Stimulated activated CD8-positive, alpha-beta memory T cell treated with anti-CD3 and anti-CD28 coated beads, Interleukin-12 subunit alpha, Interleukin-12 subunit beta, amount 100 ng/mL, for 1 hour (primary cell): ENCODE data around the gene BNC2.

Experiments used
- DNase-seq: peaks from one replicate; pipeline ENCODE4 v3.0.0-alpha.2; 2020; ENCODE audit warnings: low read depth

Gene BNC2

GRCh38 chr9:16755467-16756160, 114.9 kb downstream of the BNC2 start:
- no peak for DNase-seq

DNA sequence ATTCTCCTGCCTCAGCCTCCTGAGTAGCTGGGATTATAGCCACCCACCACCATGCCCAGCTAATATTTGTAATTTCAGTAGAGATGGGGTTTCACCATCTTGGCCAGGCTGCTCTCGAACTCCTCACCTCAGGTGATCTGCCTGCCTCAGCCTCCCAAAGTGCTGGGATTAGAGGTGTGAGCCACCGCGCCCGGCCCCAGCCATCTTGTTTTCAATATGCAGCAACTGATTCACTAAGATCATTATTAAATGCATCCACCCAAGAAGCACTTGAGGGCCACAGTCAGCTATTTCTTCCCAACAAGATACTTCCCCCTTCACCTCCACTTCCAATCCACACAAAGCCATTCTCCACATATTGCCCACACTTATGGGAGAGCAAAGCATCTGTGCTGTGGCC, 115.8 kb downstream of the BNC2 start:
- no peak for DNase-seq

DNA sequence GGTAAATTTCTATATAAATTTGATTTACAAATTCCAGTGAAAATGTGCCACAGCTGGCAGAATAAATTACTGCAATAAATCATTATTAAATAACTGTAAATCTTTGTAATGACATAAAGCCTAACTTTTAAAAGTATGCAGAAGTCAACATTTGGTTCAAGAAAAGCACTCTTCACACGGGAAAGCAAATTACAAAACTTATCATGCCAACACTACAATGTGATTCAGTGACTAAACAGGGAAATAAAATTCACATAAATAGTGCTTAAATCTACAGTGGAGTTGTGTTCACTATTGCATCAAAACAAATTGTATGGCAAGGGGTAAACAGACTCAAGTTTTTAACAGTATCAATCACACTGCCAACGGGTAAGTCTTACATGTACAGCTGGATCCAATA, 117.2 kb downstream of the BNC2 start:
- no peak for DNase-seq

GRCh38 chr9:16752601-16753000, 117.9 kb downstream of the BNC2 start:
- DNase-seq: no peak

DNA sequence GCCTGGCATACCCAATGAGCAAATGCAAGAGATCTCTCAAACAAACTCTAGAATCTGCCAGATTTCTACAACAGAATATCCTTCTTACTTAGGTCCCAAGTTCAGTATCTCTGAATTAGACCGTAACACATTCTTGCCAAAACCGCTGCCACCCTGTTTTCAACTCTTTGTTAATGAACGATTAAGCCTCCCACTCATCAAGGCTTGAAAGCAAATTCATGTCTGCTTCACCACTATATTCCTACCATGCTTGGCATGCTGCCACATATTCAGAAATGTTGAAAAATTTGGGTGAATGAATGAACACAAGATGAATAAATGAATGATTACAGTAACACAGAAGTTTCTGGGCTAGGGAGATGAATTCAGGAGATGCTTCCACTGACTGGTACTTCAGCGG, 119.9 kb downstream of the BNC2 start:
- no peak for DNase-seq

- DNase-seq: no peak
Measured at GRCh38 chr9:16745359-16745758, 125.1 kb downstream of the BNC2 start.

DNA sequence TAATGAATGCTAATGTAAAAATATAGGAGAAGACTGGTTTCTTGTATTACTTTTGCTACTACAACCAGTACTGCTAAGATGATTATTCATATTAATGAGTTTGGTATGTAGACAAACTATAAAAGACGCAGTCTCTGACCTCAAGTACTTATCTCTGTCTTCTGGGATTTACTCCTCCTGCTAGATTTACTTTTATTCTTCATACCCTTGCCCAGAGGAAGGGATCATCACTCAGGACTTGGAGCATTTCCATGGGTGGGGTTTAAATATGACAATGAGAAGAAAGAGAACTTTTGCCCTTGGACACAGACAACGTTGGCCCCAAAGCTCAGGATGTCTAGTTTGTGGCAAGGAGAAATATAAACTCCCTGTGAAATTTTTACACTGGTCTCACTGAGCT, 126.1 kb downstream of the BNC2 start:
- no peak for DNase-seq

- no peak for DNase-seq
Measured at GRCh38 chr9:16743375-16743774, 127.1 kb downstream of the BNC2 start.

DNA sequence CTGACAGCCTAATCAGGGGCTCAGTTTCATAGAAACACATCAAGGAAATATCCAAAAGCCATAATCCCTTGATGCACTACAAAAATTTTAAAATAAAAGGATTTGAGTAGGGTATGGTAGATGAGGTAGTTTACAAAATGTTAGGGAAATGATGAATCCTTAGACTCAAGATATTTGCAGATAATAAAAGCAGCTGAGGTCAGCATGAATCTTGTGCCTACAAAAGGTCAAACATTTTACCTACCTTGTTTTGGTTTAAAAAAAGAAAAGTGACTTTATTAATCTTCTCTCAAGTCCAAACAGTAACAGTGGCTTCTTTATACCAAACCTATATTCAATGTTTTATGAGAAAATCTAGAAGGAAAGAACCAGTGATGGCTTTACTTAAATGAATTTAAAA, 135.5 kb downstream of the BNC2 start:
- DNase-seq: no peak

DNA sequence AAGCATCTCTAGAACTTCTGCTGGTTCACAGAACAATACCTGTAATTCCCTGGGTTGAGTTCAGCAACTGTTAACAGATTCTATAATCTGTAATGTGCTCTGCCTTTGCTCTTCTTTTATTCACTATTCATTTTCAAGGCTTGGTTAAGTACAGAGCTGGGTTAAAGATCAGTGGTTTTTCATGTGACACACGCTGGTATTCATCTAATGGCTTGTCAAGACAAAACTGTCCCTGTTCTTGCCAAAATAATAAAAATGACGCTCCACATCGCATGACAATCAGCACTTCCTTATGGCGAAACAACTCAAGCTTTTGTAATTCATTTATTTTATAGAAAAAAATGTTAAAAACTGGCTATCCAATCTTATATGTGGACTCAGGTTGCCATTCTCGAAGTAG, 137.9 kb downstream of the BNC2 start:
- DNase-seq: no peak

DNA sequence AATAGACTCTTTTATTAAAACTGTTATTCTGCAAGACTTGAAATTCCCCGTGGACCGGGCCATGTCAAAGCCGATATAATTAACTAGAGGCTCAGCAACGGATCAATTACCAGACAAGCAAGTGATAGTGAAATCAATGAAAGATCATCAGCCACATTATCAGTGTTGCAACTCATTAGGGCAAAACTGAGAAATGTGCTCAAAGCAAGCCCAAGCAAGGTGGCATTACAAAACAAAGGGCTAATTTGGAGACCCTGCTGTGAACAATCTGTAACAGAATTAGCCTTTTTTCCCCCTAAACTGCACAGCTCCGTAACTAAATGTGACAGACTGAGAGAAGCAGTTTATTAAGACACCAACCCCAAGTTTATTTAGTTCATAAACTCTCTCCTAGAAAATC, 140.3 kb downstream of the BNC2 start:
- DNase-seq: no peak

GRCh38 chr9:16729651-16730050, 140.8 kb downstream of the BNC2 start:
- DNase-seq: no peak

DNA sequence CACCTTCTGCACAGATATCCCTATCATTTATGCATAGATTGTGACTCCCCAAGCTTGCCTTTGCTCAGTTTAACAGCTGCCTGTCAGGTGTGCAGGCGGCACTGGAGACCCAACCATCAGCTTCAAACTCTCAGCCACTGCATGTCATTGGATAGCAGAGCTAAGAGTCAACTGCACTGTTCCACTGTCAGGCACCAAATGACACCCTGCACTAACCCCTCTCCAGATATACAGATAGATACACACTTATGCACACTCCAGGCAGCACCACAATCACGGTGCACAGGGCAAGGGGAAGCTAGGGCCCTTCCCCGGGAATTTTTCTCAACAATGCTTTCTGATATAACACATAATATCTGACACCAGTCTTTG, 142.3 kb downstream of the BNC2 start:
- DNase-seq: no peak

GRCh38 chr9:16727452-16728136, 142.9 kb downstream of the BNC2 start:
- no peak for DNase-seq

DNA sequence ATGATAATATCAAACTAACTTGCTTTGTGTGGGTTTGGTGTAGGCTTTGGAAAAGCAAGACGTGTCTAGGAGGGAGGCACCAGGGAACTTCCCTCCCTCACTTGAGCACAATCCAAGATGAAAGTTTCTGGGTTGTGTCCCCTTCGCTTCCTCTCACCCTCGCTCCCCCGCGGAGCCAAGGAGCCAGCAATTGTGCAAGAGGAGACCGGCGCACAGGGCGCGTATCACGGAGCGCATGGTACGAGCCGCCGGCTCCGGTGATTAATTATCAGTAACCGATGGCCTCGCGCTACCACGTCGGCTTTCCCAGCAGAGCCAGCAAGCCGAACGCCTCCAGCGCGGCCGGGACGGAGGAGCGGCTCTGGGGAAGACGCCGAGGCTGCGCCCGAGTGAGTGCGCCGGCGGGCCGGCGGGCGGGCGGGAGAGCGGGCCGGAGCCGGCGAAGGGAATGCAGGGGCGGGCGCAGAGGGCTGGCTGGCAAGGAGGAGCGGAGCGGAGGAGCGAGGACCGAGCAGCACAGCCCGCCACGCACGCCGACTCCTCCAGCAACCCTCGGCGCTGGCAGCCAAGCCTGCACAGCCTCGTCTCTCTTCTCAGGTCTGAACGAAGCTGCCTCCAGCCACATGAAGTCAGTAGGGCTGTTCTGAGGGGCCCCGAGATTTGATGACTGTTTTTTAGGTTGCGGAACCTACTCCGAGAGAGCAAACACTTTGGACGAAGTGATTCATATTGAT, 143.6 kb downstream of the BNC2 start:
- DNase-seq: no peak

DNA sequence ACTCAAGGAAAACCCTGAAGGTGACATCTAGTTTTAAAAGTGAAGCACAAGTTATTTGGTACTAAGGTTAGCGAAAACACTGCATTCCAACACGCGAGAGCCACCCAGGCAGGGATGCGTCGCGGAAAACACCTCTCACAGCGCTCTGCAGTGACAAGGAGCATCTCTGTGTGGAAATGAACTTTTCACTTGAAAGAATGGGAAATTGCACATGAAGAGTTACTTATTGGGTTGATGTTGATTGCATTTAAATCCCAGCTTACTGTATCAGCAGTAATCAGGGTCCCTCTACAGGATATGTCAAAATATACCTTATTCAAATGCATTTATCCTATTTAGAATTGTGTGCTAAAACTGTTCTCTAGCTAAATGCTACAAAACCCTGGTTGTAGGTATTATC, 144.4 kb downstream of the BNC2 start:
- DNase-seq: no peak

DNA sequence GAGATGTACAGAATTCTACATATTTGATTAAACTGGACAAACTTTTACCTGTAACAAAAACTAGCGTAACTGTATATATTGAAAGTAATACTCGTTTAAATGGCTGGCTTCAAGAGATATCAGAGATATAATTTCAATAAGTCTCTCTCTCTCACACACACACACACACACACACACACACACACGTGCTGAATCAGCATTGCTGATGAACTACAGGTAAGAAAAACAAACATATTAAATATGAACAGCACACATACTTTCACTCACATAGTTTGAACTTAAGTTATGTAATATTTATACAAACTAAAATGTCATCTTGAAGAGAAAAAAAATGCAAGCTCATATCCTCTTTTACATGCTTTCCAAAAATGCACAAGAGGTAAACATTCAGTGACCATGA, 145.4 kb downstream of the BNC2 start:
- no peak for DNase-seq

DNA sequence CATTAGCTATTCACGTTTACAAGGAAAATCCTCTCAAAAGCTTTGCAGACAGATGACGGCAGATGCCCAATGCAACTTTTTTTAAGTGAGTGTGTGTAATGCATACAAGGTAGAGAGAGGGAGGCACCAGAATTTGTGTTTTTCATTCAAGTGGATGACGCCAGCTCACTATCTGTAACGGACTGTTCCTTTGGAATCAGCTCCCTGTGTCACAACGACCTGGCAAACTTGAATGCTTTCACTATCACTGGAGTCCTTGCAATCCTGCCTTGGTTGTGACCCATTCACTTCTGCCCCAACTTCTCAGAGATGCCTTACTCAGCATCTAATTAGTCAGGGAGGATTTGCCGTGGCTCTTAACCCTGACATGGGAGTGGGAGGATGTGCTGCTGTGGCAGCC, 148.5 kb downstream of the BNC2 start:
- no peak for DNase-seq

- DNase-seq: no peak
Measured at GRCh38 chr9:16720386-16720785, 150.1 kb downstream of the BNC2 start.

GRCh38 chr9:16719921-16720320, 150.5 kb downstream of the BNC2 start:
- DNase-seq: no peak

- no peak for DNase-seq
Measured at GRCh38 chr9:16718952-16719351, 151.5 kb downstream of the BNC2 start.

- no peak for DNase-seq
Measured at GRCh38 chr9:16718296-16718695, 152.2 kb downstream of the BNC2 start.

- DNase-seq: no peak
Measured at GRCh38 chr9:16716601-16717000, 153.9 kb downstream of the BNC2 start.
